Breast epithelium (tissue), 3 donors: ENCODE results near the gene TMEM63C.

ENCODE experiments used
- POLR2A ChIP-seq: fragments of 450-650 bp; IDR thresholded peaks from one replicate; pipeline ENCODE4 v1.6.1; 2016; ENCODE audit warnings: antibody characterized with exemption, mild to moderate bottlenecking, moderate library complexity
- POLR2AphosphoS5 ChIP-seq, 3 donors: sonication (generic); formaldehyde crosslinking; IDR thresholded peaks; one replicate each; pipeline ENCODE4 v1.6.1; 2017; ENCODE audit warnings: antibody characterized with exemption in 3 of 3

DNA sequence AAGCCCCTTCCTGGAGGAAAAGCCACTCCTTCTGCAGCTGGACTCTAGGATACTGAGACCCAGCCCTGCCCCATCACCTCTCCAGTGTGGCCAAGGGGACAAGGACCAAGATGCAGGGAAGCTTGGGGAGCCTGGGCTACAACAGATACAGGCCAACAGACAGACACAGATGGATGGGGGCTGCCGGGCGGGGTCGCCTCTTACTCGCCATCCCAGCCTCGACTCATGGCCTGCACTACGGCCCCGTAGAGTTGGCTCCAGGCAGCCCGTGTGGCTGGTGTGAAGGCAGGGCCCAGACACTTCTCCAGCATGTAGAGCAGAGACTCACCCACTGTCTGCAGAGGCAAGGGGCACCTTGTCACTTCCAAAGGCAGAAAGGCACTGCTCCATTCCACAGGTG is 84.7 kb downstream of the TMEM63C start:
- TF ChIP-seq POLR2A (no peak), POLR2AphosphoS5 (IDR thresholded peaks at IDR 0.05) (no peak)
